Chondrocyte (in vitro differentiated cells): ENCODE data around the gene EPDR1. TPM values are rescaled to one million over a fixed set of nuclear protein-coding genes. Genes with fewer than 3 reads are reported as not detected.

Experiments used
- DNase-seq: peaks from one replicate; pipeline ENCODE4 v3.0.0; 2021; ENCODE audit warnings: mixed read lengths, low spot score
- H3K27ac Mint-ChIP-seq: one replicate; pipeline ENCODE4 v1.8.0; 2021; ENCODE audit warnings: mild to moderate bottlenecking, moderate library complexity, mixed read lengths; ENCODE audit not compliant: unreplicated experiment
- H3K27me3 Mint-ChIP-seq: 2 replicates; pipeline ENCODE4 v1.8.0; 2021; ENCODE audit warnings: low read depth, mixed read lengths
- H3K36me3 Mint-ChIP-seq: 2 replicates; pipeline ENCODE4 v1.8.0; 2021; ENCODE audit warnings: low read depth, mixed read lengths
- H3K4me1 Mint-ChIP-seq: 2 replicates; pipeline ENCODE4 v1.8.0; 2021; ENCODE audit warnings: low read depth, mild to moderate bottlenecking, mixed read lengths
- H3K4me3 Mint-ChIP-seq: one replicate; pipeline ENCODE4 v1.8.0; 2021; ENCODE audit warnings: mild to moderate bottlenecking, moderate library complexity, mixed read lengths; ENCODE audit not compliant: unreplicated experiment
- H3K9me3 Mint-ChIP-seq: 2 replicates; pipeline ENCODE4 v1.8.0; 2021; ENCODE audit warnings: low read depth, mixed read lengths
- CTCF ChIP-seq: fragments of 200-600 bp; sonication (generic); IDR thresholded peaks from 2 replicates; pipeline ENCODE4 v1.5.0; 2021; ENCODE audit warnings: antibody characterized with exemption, mild to moderate bottlenecking, moderate library complexity
- total RNA-seq: library from RNA; stranded (reverse); gene quantifications from 3 replicates; pipeline ENCODE4 v1.2.1, GENCODE V29; 2021

EPDR1 gene
- total RNA-seq, 1 donor from 2014 or later, result 28.9 TPM

- peaks cover 27% of the 10 kb centered on the region for H3K27me3 Mint-ChIP-seq
- peak overlapping the region; percentile 85 for H3K4me3 Mint-ChIP-seq
- TF ChIP-seq CTCF, result no peak
- DNase-seq, result no peak
- peaks cover 24% of the 10 kb centered on the region for H3K4me1 Mint-ChIP-seq
- no peak overlapping the region for H3K27ac Mint-ChIP-seq
- peaks cover 6% of the 10 kb centered on the region for H3K36me3 Mint-ChIP-seq
- H3K9me3 Mint-ChIP-seq, result peaks cover 15% of the 10 kb centered on the region
Measured at GRCh38 chr7:37921876-37922275, 1.4 kb downstream of the EPDR1 start.

GRCh38 chr7:37923996-37924395, 3.6 kb downstream of the EPDR1 start:
- Mint-ChIP-seq H3K9me3 (peaks cover 15% of the 10 kb centered on the region), H3K36me3 (peaks cover 6% of the 10 kb centered on the region), H3K4me1 (peaks cover 20% of the 10 kb centered on the region), H3K27ac (no peak overlapping the region), H3K4me3 (no peak overlapping the region), H3K27me3 (peaks cover 13% of the 10 kb centered on the region)
- TF ChIP-seq CTCF, result no peak
- DNase-seq, result no peak

GRCh38 chr7:37924491-37925041, 4.1 kb downstream of the EPDR1 start:
- DNase-seq, result no peak
- H3K27me3 Mint-ChIP-seq, result peaks cover 8% of the 10 kb centered on the region
- peaks cover 15% of the 10 kb centered on the region for H3K9me3 Mint-ChIP-seq
- no peak overlapping the region for H3K4me3 Mint-ChIP-seq
- no peak for TF ChIP-seq CTCF
- H3K4me1 Mint-ChIP-seq, result peaks cover 20% of the 10 kb centered on the region
- peaks cover 6% of the 10 kb centered on the region for H3K36me3 Mint-ChIP-seq
- no peak overlapping the region for H3K27ac Mint-ChIP-seq

- no peak for DNase-seq
- peaks cover 15% of the 10 kb centered on the region for H3K9me3 Mint-ChIP-seq
- no peak overlapping the region for H3K4me3 Mint-ChIP-seq
- H3K4me1 Mint-ChIP-seq, result peaks cover 23% of the 10 kb centered on the region
- H3K27ac Mint-ChIP-seq, result no peak overlapping the region
- peaks cover 6% of the 10 kb centered on the region for H3K36me3 Mint-ChIP-seq
- H3K27me3 Mint-ChIP-seq, result no peaks in the 10 kb centered on the region
- no peak for TF ChIP-seq CTCF
Measured at GRCh38 chr7:37925620-37926019, 5.2 kb downstream of the EPDR1 start.

- Mint-ChIP-seq H3K36me3 (peaks cover 6% of the 10 kb centered on the region), H3K4me1 (peaks cover 21% of the 10 kb centered on the region), H3K27me3 (no peaks in the 10 kb centered on the region), H3K9me3 (peaks cover 15% of the 10 kb centered on the region), H3K4me3 (no peak overlapping the region), H3K27ac (no peak overlapping the region)
- no peak for TF ChIP-seq CTCF
- no peak for DNase-seq
Measured at GRCh38 chr7:37927773-37928444, 7.5 kb downstream of the EPDR1 start.
